Astrocyte (in vitro differentiated cells and primary cell): ENCODE data around the gene TCEAL7. TPM values are rescaled to one million over a fixed set of nuclear protein-coding genes. Genes with fewer than 3 reads are reported as not detected.

Experiments used
- DNase-seq: peaks from one replicate; pipeline ENCODE4 v3.0.0-alpha.2; 2010; ENCODE audit warnings: low read depth
- FAIRE-seq: peaks from 2 replicates; lab custom pipeline; 2011; peaks lifted over from hg19 to GRCh38; lab: Jason Lieb, UNC
- H2AFZ ChIP-seq: 2 replicates; pipeline ENCODE4 v1.6.0; 2012; ENCODE audit warnings: low read depth, low read length, inconsistent platforms
- H3K27ac ChIP-seq: 2 replicates; pipeline ENCODE4 v1.5.1; 2011; ENCODE audit warnings: low read depth, low read length, inconsistent platforms
- H3K27me3 ChIP-seq: 2 replicates; pipeline ENCODE4 v1.6.0; 2011; ENCODE audit warnings: low read length, inconsistent platforms; ENCODE audit not compliant: insufficient read depth
- H3K36me3 ChIP-seq: 2 replicates; pipeline ENCODE4 v1.5.1; 2011; ENCODE audit warnings: low read length, inconsistent platforms; ENCODE audit not compliant: insufficient read depth
- H3K4me1 ChIP-seq: 2 replicates; pipeline ENCODE4 v1.5.1; 2011; ENCODE audit warnings: low read length, inconsistent platforms; ENCODE audit not compliant: insufficient read depth
- H3K4me2 ChIP-seq: 2 replicates; pipeline ENCODE4 v1.6.0; 2012; ENCODE audit warnings: low read length, inconsistent platforms
- H3K4me3 ChIP-seq: 2 replicates; pipeline ENCODE4 v1.5.1; 2011; ENCODE audit warnings: low read depth, mild to moderate bottlenecking, low read length, inconsistent platforms; ENCODE audit not compliant: insufficient read depth
- H3K79me2 ChIP-seq: 2 replicates; pipeline ENCODE4 v1.6.0; 2012; ENCODE audit warnings: mild to moderate bottlenecking, low read length, inconsistent platforms; ENCODE audit not compliant: insufficient read depth
- H3K9ac ChIP-seq: 2 replicates; pipeline ENCODE4 v1.6.0; 2012; ENCODE audit warnings: mild to moderate bottlenecking, low read length, inconsistent platforms
- H3K9me3 ChIP-seq: 2 replicates; pipeline ENCODE4 v1.5.1; 2012; ENCODE audit warnings: low read depth, mild to moderate bottlenecking, low read length, inconsistent platforms; ENCODE audit not compliant: insufficient read depth
- H4K20me1 ChIP-seq: 2 replicates; pipeline ENCODE4 v1.6.0; 2012; ENCODE audit warnings: low read length, inconsistent platforms; ENCODE audit not compliant: insufficient read depth
- H3K27ac Mint-ChIP-seq: one replicate; pipeline ENCODE4 v1.8.0; 2021; ENCODE audit warnings: mild to moderate bottlenecking, mixed read lengths; ENCODE audit not compliant: unreplicated experiment
- H3K27me3 Mint-ChIP-seq: one replicate; pipeline ENCODE4 v1.8.0; 2021; ENCODE audit warnings: low read depth, mixed read lengths; ENCODE audit not compliant: unreplicated experiment
- H3K36me3 Mint-ChIP-seq: one replicate; pipeline ENCODE4 v1.8.0; 2021; ENCODE audit warnings: low read depth, mixed read lengths; ENCODE audit not compliant: unreplicated experiment
- H3K4me1 Mint-ChIP-seq: one replicate; pipeline ENCODE4 v1.8.0; 2021; ENCODE audit warnings: low read depth, mixed read lengths; ENCODE audit not compliant: unreplicated experiment
- H3K4me3 Mint-ChIP-seq: one replicate; pipeline ENCODE4 v1.8.0; 2021; ENCODE audit warnings: mild to moderate bottlenecking, moderate library complexity, mixed read lengths; ENCODE audit not compliant: unreplicated experiment
- H3K9me3 Mint-ChIP-seq: one replicate; pipeline ENCODE4 v1.8.0; 2021; ENCODE audit warnings: mild to moderate bottlenecking, mixed read lengths; ENCODE audit not compliant: unreplicated experiment
- EZH2 ChIP-seq: IDR thresholded peaks from 2 replicates; pipeline ENCODE4 v1.6.1; 2012; ENCODE audit warnings: mild to moderate bottlenecking, low read length, inconsistent platforms; ENCODE audit not compliant: insufficient read depth
- total RNA-seq: library from RNA; stranded (reverse); gene quantifications from 2 replicates; pipeline ENCODE4 v1.2.1, GENCODE V29; 2021
- TF ChIP-seq, protein P1 (sequence below): IDR thresholded peaks from 2 replicates; pipeline ENCODE4 v1.5.1; 2011; ENCODE audit warnings: low read depth, mild to moderate bottlenecking, inconsistent platforms, low read length, moderate library complexity; ENCODE audit not compliant: insufficient read depth

The TCEAL7 gene
- total RNA-seq, 1 donor from 2014 or later = 9.4 TPM

DNA sequence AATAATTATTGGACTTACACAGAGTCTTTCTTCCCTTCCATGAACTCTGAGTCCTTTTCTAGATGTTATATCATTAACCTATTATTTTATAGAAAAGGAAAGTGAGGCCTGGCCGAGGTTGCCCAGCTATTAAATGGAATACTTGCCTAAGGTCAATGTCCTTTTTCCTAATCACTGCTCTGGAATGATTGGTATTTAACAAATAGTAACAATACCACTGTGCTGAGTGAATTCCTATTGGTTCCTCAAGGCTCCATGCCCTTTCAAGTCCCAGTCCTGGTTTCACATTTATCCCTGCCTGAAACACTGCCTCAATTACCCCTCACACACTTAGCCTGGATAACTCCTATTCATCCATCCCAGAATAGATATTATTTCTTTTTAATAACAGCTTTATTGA, 32.4 kb downstream of the TCEAL7 start:
- Histone ChIP-seq H3K4me3 (no peak overlapping the region), H4K20me1 (peaks cover 5% of the 10 kb centered on the region), H3K4me2 (no peak overlapping the region), H3K27ac (no peak overlapping the region), H3K36me3 (no peaks in the 10 kb centered on the region), H3K79me2 (peaks cover 6% of the 10 kb centered on the region), H3K9ac (no peak overlapping the region), H3K9me3 (no peaks in the 10 kb centered on the region), H2AFZ (no peak overlapping the region), H3K4me1 (peaks cover 5% of the 10 kb centered on the region), H3K27me3 (no peaks in the 10 kb centered on the region)
- Mint-ChIP-seq H3K4me1 (peaks cover 17% of the 10 kb centered on the region), H3K36me3 (peaks cover 2% of the 10 kb centered on the region), H3K4me3 (no peak overlapping the region), H3K27ac (peak overlapping the region; percentile 69), H3K27me3 (no peaks in the 10 kb centered on the region), H3K9me3 (no peaks in the 10 kb centered on the region)
- DNase-seq = peak; percentile 43
- TF ChIP-seq, protein P1, sequence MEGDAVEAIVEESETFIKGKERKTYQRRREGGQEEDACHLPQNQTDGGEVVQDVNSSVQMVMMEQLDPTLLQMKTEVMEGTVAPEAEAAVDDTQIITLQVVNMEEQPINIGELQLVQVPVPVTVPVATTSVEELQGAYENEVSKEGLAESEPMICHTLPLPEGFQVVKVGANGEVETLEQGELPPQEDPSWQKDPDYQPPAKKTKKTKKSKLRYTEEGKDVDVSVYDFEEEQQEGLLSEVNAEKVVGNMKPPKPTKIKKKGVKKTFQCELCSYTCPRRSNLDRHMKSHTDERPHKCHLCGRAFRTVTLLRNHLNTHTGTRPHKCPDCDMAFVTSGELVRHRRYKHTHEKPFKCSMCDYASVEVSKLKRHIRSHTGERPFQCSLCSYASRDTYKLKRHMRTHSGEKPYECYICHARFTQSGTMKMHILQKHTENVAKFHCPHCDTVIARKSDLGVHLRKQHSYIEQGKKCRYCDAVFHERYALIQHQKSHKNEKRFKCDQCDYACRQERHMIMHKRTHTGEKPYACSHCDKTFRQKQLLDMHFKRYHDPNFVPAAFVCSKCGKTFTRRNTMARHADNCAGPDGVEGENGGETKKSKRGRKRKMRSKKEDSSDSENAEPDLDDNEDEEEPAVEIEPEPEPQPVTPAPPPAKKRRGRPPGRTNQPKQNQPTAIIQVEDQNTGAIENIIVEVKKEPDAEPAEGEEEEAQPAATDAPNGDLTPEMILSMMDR = no peak
- TF ChIP-seq EZH2 = no peak
- no peak for FAIRE-seq

DNA sequence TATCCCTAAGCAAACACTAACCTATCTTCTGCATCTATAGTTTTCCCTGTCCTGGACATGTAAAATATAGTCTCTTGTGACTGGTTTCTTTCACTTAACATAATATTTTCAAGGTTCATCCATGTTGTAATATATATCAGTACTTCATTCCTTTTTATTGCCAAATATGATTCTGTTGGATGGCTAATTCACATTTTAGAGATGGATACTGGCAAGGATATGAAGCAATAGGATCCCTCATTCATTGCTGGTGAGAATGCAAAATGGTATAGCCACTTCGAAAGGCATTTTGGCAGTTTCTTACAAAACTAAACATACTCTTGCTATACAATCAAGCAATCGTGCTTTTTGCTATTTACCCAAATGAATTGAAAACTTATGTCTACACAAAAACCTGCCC, 33.0 kb downstream of the TCEAL7 start:
- H3K27ac ChIP-seq = no peak overlapping the region
- no peak overlapping the region for H3K4me2 ChIP-seq
- no peak for TF ChIP-seq EZH2
- TF ChIP-seq, protein P1 = no peak
- Mint-ChIP-seq H3K9me3 (no peaks in the 10 kb centered on the region), H3K27ac (no peak overlapping the region), H3K27me3 (no peaks in the 10 kb centered on the region), H3K4me1 (peaks cover 21% of the 10 kb centered on the region), H3K4me3 (no peak overlapping the region), H3K36me3 (peaks cover 2% of the 10 kb centered on the region)
- H3K79me2 ChIP-seq = peaks cover under 1% of the 10 kb centered on the region
- no peaks in the 10 kb centered on the region for H4K20me1 ChIP-seq
- peaks cover 7% of the 10 kb centered on the region for H3K4me1 ChIP-seq
- H3K27me3 ChIP-seq = no peaks in the 10 kb centered on the region
- H3K9ac ChIP-seq = no peak overlapping the region
- FAIRE-seq (peak; percentile 55), DNase-seq (no peak)
- no peaks in the 10 kb centered on the region for H3K9me3 ChIP-seq
- no peaks in the 10 kb centered on the region for H3K36me3 ChIP-seq
- H2AFZ ChIP-seq = no peak overlapping the region
- H3K4me3 ChIP-seq = no peak overlapping the region

DNA sequence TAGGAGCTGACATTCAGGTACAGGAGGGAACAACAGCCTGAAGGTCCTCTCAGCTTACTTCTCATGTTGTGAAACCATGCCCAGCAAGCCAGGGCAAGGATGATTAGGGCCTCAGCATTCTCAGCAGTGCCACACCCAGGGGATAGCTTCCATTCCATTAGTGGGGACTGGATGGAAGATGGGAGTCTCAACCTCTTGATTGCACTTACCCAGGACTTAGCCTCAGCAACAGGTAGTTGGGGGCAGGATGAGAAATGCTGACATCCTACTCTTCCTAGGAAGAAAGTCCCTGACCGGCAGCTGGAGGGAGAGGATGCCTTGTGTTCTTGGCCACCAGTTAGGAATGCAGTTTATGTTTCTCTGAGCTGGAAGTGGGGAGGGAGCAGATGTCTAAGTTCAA, 37.5 kb downstream of the TCEAL7 start:
- Mint-ChIP-seq H3K9me3 (no peaks in the 10 kb centered on the region), H3K4me3 (no peak overlapping the region)
- DNase-seq = no peak

More for the DNA sequence above, 37.5 kb downstream of the TCEAL7 start:
- peaks cover 6% of the 10 kb centered on the region for H3K4me1 Mint-ChIP-seq
- Histone ChIP-seq H3K79me2 (no peaks in the 10 kb centered on the region), H3K4me2 (no peak overlapping the region), H3K27ac (no peak overlapping the region), H4K20me1 (no peaks in the 10 kb centered on the region), H2AFZ (peak overlapping the region; percentile 41), H3K9ac (no peak overlapping the region), H3K36me3 (no peaks in the 10 kb centered on the region), H3K27me3 (no peaks in the 10 kb centered on the region), H3K4me3 (no peak overlapping the region), H3K4me1 (peaks cover 6% of the 10 kb centered on the region), H3K9me3 (no peaks in the 10 kb centered on the region)
- H3K27ac Mint-ChIP-seq = no peak overlapping the region
- H3K36me3 Mint-ChIP-seq = no peaks in the 10 kb centered on the region
- TF ChIP-seq, protein P1 = no peak
- no peak for TF ChIP-seq EZH2
- no peaks in the 10 kb centered on the region for H3K27me3 Mint-ChIP-seq
- no peak for FAIRE-seq
